SK-N-SH treated with all-trans-retinoic acid at 6 μM for 48 hours (cell line): ENCODE measurements around the gene AGMO.

Source experiments
- ARNTL ChIP-seq: fragments of 450-650 bp; formaldehyde crosslinking; IDR thresholded peaks from 2 replicates; pipeline ENCODE4 v1.5.0; 2020; ENCODE audit warnings: low read depth, mild to moderate bottlenecking, moderate library complexity, borderline replicate concordance
- CREB5 ChIP-seq: fragments of 250-450 bp; sonication (Bioruptor Pico); IDR thresholded peaks from 2 replicates; pipeline ENCODE4 v1.5.1; 2020; ENCODE audit warnings: low read depth, mild to moderate bottlenecking, moderate library complexity
- OSR1 ChIP-seq: fragments of 250-450 bp; sonication (Bioruptor Pico); IDR thresholded peaks from 2 replicates; pipeline ENCODE4 v1.8.0; 2022; ENCODE audit warnings: moderate library complexity, mild to moderate bottlenecking, inconsistent platforms
- PATZ1 ChIP-seq: fragments of 250-450 bp; sonication (Bioruptor Pico); IDR thresholded peaks from 2 replicates; pipeline ENCODE4 v1.8.0; 2020; ENCODE audit warnings: mild to moderate bottlenecking, moderate library complexity, borderline replicate concordance
- RARB ChIP-seq: fragments of 250-450 bp; sonication (Bioruptor Pico); IDR thresholded peaks from 2 replicates; pipeline ENCODE4 v1.8.0; 2021; ENCODE audit warnings: mild to moderate bottlenecking, moderate library complexity
- TOX ChIP-seq: fragments of 250-450 bp; sonication (Bioruptor Pico); IDR thresholded peaks from 2 replicates; pipeline ENCODE4 v1.8.0; 2021; ENCODE audit warnings: mild to moderate bottlenecking, moderate library complexity, borderline replicate concordance
- ZC3H10 ChIP-seq: fragments of 250-450 bp; sonication (Bioruptor Pico); IDR thresholded peaks from 2 replicates; pipeline ENCODE4 v1.5.1; 2021; ENCODE audit warnings: mild to moderate bottlenecking, moderate library complexity
- ZFP30 ChIP-seq: fragments of 450-650 bp; formaldehyde crosslinking; IDR thresholded peaks from 2 replicates; pipeline ENCODE4 v1.5.0; 2022; ENCODE audit warnings: mild to moderate bottlenecking, moderate library complexity
- ZNF70 ChIP-seq: fragments of 450-650 bp; formaldehyde crosslinking; IDR thresholded peaks from 2 replicates; pipeline ENCODE4 v1.5.0; 2020; ENCODE audit warnings: mild to moderate bottlenecking, moderate library complexity
- ZNF8 ChIP-seq: fragments of 450-650 bp; formaldehyde crosslinking; IDR thresholded peaks from 2 replicates; pipeline ENCODE4 v1.5.0; 2020; ENCODE audit warnings: mild to moderate bottlenecking, moderate library complexity

- TF ChIP-seq PATZ1 (CRISPR knock-in tag) (no peak), ZC3H10 (CRISPR knock-in tag) (no peak), RARB (CRISPR knock-in tag) (no peak), ZFP30 (CRISPR knock-in tag) (no peak), TOX (no peak), ZNF8 (CRISPR knock-in tag) (no peak), ARNTL (CRISPR knock-in tag) (no peak), ZNF70 (CRISPR knock-in tag) (no peak), CREB5 (CRISPR knock-in tag) (no peak), OSR1 (CRISPR knock-in tag) (no peak)
These were observed 847 bp downstream of the AGMO start for GRCh38 chr7:15560968-15561367.
